NT2/D1 (cell line): ENCODE results near the gene ARV1.

Experiments used
- DNase-seq: peaks from one replicate; pipeline ENCODE4 v3.0.0-alpha.2; 2011; ENCODE audit warnings: low read depth, low spot score
- H3K27me3 ChIP-seq: 2 replicates; pipeline ENCODE4 v1.6.0; 2011; ENCODE audit warnings: mild to moderate bottlenecking; ENCODE audit not compliant: insufficient read length, insufficient read depth
- H3K36me3 ChIP-seq: 2 replicates; pipeline ENCODE4 v1.6.1; 2011; ENCODE audit warnings: mild to moderate bottlenecking, low read length, mixed read lengths; ENCODE audit not compliant: insufficient read depth, insufficient read length
- H3K4me1 ChIP-seq: 2 replicates; pipeline ENCODE4 v1.5.1; 2011; ENCODE audit not compliant: insufficient read depth, insufficient read length
- H3K4me3 ChIP-seq: 2 replicates; pipeline ENCODE4 v1.5.1; 2011; ENCODE audit warnings: low read depth; ENCODE audit not compliant: insufficient read length
- H3K9ac ChIP-seq: 2 replicates; pipeline ENCODE4 v1.6.0; 2011; ENCODE audit warnings: low read depth; ENCODE audit not compliant: insufficient read length
- H3K9me3 ChIP-seq: 2 replicates; pipeline ENCODE4 v1.5.1; 2011; ENCODE audit warnings: mild to moderate bottlenecking, low read length; ENCODE audit not compliant: insufficient read depth
- SUZ12 ChIP-seq: IDR thresholded peaks from 2 replicates; pipeline ENCODE4 v1.6.1; 2011; ENCODE audit not compliant: insufficient read length, insufficient read depth; ENCODE audit errors: extremely low read depth
- YY1 ChIP-seq: IDR thresholded peaks from 2 replicates; pipeline ENCODE4 v1.6.1; 2011; ENCODE audit not compliant: insufficient read length, insufficient read depth
- ZNF274 ChIP-seq: IDR thresholded peaks from 2 replicates; pipeline ENCODE4 v1.6.1; 2011; ENCODE audit warnings: mild to moderate bottlenecking, low read depth, low read length

Gene ARV1

DNA sequence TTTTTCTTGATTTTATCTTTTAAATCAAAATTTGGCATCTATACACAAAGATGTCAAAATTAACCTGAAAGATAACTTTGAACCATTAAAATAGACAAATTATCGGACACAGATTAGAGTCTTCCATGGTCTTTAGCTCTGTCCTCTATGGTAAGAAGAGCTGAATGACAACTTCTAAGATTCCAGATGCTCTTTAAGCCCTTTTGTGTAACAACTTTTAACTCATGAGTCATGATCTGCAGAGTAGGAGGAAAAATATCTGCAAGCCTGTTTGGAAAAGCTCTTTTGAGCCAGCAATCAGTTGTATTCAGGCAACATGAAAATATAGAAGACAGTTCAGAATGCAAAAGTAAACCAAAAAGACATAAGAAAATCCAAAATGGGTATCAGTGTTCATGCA, 38.0 kb upstream of the ARV1 start:
- Histone ChIP-seq H3K4me1 (no peaks in the 10 kb centered on the region), H3K36me3 (no peaks in the 10 kb centered on the region), H3K27me3 (no peaks in the 10 kb centered on the region), H3K4me3 (no peak overlapping the region), H3K9me3 (no peaks in the 10 kb centered on the region), H3K9ac (no peak overlapping the region)
- TF ChIP-seq YY1: no peak
- no peak for TF ChIP-seq ZNF274
- TF ChIP-seq SUZ12: no peak
- no peak for DNase-seq

DNA sequence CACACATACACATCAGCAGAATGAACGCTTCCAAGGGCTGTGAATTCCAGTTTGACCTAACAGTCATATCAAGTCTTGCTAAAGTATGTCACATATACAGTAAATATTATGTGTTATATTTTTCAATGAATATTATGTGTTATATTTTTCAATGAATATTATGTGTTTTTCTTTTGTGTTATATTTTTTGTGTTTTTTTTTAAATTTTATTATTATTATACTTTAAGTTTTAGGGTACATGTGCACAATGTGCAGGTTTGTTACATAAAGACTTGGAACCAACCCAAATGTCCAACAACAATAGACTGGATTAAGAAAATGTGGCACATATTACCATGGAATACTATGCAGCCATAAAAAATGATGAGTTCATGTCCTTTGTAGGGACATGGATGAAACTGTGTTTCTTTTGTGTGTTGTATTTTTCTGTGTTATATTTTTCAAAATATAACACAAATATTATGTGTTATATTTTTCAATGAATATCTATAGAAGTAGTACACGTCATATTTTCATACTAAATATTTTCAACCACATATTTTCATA, 35.8 kb upstream of the ARV1 start:
- H3K36me3 ChIP-seq: no peaks in the 10 kb centered on the region
- no peaks in the 10 kb centered on the region for H3K9me3 ChIP-seq
- no peak overlapping the region for H3K4me3 ChIP-seq
- DNase-seq: no peak
- no peak for TF ChIP-seq ZNF274
- H3K9ac ChIP-seq: no peak overlapping the region
- H3K27me3 ChIP-seq: no peaks in the 10 kb centered on the region
- H3K4me1 ChIP-seq: no peaks in the 10 kb centered on the region

DNA sequence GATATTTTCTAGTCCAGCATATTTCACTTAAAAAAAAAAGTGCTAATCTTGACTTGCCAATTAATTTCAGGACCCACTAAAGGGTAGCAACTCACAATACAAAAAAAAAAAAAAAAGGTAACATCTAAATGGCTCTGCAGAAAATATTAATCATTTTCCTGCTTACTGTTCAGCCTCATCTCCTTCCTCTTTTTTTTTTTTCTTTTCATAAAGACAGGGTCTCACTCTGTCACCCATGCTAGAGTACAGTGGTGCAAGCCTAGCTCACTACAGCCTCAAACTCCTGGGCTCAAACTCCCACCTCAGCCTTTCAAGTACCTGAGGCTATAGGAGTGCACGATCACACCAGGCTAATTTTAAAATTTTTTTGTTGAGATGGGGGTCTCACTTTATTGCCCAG, 30.6 kb upstream of the ARV1 start:
- no peak for DNase-seq

DNA sequence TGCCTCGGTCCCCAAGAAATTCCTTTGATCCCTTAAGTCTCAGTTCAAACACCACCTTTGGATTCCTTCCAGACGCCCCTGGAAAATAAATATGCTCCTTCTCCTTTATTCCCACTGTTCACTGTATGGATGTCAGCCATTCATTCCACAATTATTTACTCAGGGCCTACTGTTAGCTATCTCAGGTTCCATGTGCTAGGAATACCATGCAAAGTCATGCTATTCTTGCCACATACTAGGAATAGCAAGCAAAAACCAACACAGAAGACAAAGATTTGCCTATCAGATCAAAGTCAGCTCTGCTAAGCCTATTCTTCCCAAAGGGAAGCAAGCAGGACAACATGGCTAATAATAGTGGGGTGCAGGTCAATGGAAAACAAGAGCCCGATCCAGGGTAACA, 30.0 kb upstream of the ARV1 start:
- H3K9ac ChIP-seq: no peak overlapping the region
- TF ChIP-seq ZNF274 (no peak), SUZ12 (no peak)
- H3K9me3 ChIP-seq: no peaks in the 10 kb centered on the region
- DNase-seq: no peak
- H3K4me1 ChIP-seq: no peaks in the 10 kb centered on the region
- no peaks in the 10 kb centered on the region for H3K27me3 ChIP-seq
- H3K36me3 ChIP-seq: no peaks in the 10 kb centered on the region
- no peak overlapping the region for H3K4me3 ChIP-seq

More for the DNA sequence above, 30.6 kb upstream of the ARV1 start:
- Histone ChIP-seq H3K36me3 (no peaks in the 10 kb centered on the region), H3K4me3 (no peak overlapping the region), H3K4me1 (no peaks in the 10 kb centered on the region), H3K27me3 (no peaks in the 10 kb centered on the region), H3K9ac (no peak overlapping the region), H3K9me3 (no peaks in the 10 kb centered on the region)
- TF ChIP-seq ZNF274: no peak
- TF ChIP-seq YY1: no peak
- TF ChIP-seq SUZ12: no peak

DNA sequence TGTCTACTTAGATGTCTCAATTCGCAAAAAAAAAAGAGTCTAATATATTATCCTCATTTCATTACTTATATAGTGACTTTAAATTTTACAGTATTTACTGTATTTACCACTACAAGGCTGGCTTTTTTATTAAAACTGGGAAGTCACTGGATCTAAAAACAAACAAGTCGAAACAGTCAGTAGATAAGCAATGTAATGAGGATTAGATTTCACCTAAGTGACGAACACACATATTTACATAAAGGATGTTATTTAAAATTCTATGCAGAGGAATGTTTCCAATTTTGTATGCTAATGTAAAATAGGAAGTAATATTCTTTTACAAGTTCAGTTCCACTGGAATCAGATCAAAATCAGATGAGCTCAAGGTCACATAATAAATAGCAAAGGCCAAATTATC, 28.5 kb upstream of the ARV1 start:
- Histone ChIP-seq H3K9ac (no peak overlapping the region), H3K9me3 (no peaks in the 10 kb centered on the region), H3K27me3 (no peaks in the 10 kb centered on the region), H3K4me3 (no peak overlapping the region), H3K36me3 (no peaks in the 10 kb centered on the region), H3K4me1 (no peaks in the 10 kb centered on the region)
- DNase-seq: no peak
- TF ChIP-seq ZNF274 (no peak), SUZ12 (no peak), YY1 (no peak)

DNA sequence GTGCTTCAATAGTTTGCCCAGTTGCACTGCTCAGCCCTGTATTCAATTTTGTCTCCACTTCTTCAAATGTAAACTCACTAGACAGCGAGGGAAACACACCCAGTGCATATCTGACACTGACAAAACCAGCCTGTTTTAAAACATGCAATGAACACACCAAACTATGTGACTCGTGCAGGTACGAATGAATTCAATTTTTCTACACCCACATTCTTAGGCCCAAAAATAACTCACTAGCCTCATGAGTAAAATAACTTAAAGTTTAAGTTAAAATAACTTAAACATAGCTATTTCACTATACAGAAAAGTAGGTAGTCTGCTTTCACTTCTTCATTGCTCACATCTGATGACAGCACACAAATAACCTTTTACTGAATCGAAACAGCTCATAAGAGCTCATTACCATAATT, 21.3 kb upstream of the ARV1 start:
- no peak for DNase-seq
- H3K4me3 ChIP-seq: no peak overlapping the region
- H3K4me1 ChIP-seq: no peaks in the 10 kb centered on the region
- no peak for TF ChIP-seq YY1
- no peak for TF ChIP-seq SUZ12
- no peak for TF ChIP-seq ZNF274
- no peak overlapping the region for H3K9ac ChIP-seq
- H3K9me3 ChIP-seq: no peaks in the 10 kb centered on the region
- H3K36me3 ChIP-seq: no peaks in the 10 kb centered on the region
- no peaks in the 10 kb centered on the region for H3K27me3 ChIP-seq

DNA sequence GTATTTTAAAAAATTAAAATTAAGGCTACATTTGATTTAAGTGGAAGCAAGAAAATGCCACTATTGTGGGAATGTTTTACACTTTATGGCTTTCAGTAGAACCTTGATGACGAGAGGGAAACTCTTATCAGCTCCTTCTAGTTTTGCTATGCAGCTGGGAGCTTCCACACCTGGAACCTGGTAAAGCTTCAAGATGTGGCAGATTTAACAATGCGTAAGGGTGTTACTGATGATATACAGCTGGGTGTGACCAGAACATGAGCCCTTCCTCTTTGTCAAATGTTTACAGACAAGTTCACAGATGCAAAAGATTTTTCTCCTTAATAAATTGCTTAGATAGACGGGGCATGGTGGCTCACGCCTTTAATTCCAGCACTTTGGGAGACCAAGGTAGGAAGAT, 20.5 kb upstream of the ARV1 start:
- Histone ChIP-seq H3K27me3 (no peaks in the 10 kb centered on the region), H3K36me3 (no peaks in the 10 kb centered on the region), H3K9me3 (no peaks in the 10 kb centered on the region), H3K4me1 (no peaks in the 10 kb centered on the region), H3K9ac (no peak overlapping the region), H3K4me3 (no peak overlapping the region)
- DNase-seq: no peak
- no peak for TF ChIP-seq SUZ12
- TF ChIP-seq YY1: no peak
- no peak for TF ChIP-seq ZNF274

DNA sequence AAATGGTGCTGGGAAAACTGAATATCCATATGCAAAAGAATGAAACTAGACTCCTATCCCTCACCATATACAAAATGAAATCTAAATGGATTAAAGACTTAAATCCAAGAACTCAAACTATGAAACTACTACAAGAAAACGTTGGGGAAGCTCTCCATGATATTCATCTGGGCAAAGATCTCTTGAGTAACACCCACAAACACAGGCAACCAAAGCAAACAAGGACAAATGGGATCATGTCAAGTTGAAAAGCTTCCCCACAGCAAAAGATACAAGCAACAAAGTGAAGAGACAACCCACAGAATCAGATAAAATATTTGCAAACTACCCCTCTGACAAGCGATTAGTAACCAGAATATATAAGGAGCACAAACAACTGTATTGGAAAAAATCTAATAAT, 14.0 kb upstream of the ARV1 start:
- H3K4me3 ChIP-seq: no peak overlapping the region
- H3K36me3 ChIP-seq: no peaks in the 10 kb centered on the region
- no peaks in the 10 kb centered on the region for H3K9me3 ChIP-seq
- H3K9ac ChIP-seq: no peak overlapping the region
- DNase-seq: no peak
- no peaks in the 10 kb centered on the region for H3K4me1 ChIP-seq
- TF ChIP-seq SUZ12: no peak
- no peaks in the 10 kb centered on the region for H3K27me3 ChIP-seq
